Breast epithelium (tissue), 3 donors: ENCODE data around the gene SIRT1.

Experiments used
- CTCF ChIP-seq, 3 donors: fragments of 450-650 bp; IDR thresholded peaks; one replicate each; pipeline ENCODE4 v1.5.1; 2016 to 2017; ENCODE audit warnings: antibody characterized with exemption in 3 of 3, mild to moderate bottlenecking in 3 of 3, moderate library complexity in 3 of 3
- POLR2AphosphoS5 ChIP-seq, 3 donors: sonication (generic); formaldehyde crosslinking; IDR thresholded peaks; one replicate each; pipeline ENCODE4 v1.6.1; 2017; ENCODE audit warnings: antibody characterized with exemption in 3 of 3

GRCh38 chr10:67839951-67840350, 44.5 kb upstream of the SIRT1 start:
- TF ChIP-seq CTCF (IDR thresholded peaks at IDR 0.05) (no peak), POLR2AphosphoS5 (IDR thresholded peaks at IDR 0.05) (no peak)
